HG03469 (cell line): ENCODE results near the gene EPB42.
"Not testable (repeated sequence)": the region's sequence is repeated elsewhere in the genome, so short reads cannot be mapped to it uniquely, and the experiment has no call there.

ENCODE experiments used
- ATAC-seq: cut with Tn5 transposase; IDR thresholded peaks from one replicate; pipeline ENCODE4 v1.9.1; 2021; ENCODE audit warnings: mild to moderate bottlenecking, moderate library complexity, moderate number of reproducible peaks; ENCODE audit not compliant: unreplicated experiment

Gene EPB42

DNA sequence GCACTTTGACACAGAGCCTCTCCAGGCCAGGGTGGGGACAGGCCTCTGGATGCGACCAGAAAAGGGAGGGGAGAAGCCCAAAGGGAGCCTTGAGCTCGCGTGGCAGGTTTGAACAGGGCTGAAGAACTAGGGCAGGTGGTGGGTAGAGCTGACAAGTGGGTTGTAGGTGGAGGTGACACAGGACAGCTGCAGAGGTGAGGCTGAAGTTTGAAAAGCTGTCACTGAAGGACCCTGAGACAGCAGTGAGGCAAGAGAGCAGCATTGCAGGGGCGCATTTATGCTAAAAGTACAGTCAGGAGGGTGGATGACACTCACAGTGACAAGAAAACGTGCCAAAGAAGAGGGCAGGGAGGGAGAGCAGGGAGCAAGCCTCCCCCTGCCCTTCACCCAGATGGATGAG is 21.8 kb upstream of the EPB42 start:
- no peak for ATAC-seq

DNA sequence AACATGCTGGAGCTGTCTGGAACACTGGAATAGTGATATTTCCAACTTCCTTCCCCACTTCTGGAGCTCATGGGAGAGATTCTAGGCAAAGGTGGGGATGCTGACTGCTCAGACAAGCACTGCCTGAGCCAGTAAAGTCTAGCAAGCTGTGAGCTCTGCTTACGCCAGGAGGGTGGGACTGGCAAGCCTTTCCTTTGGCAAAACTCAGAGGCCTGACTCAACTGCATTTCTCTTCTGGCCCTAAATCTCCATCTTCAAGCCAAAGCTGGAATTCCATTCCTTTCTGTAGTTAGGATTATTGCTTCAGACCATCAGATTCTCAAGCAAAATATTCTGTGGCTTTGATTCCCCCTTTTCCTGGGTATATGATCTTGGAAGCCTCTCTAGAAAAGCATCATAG is 20.3 kb upstream of the EPB42 start:
- no peak for ATAC-seq

DNA sequence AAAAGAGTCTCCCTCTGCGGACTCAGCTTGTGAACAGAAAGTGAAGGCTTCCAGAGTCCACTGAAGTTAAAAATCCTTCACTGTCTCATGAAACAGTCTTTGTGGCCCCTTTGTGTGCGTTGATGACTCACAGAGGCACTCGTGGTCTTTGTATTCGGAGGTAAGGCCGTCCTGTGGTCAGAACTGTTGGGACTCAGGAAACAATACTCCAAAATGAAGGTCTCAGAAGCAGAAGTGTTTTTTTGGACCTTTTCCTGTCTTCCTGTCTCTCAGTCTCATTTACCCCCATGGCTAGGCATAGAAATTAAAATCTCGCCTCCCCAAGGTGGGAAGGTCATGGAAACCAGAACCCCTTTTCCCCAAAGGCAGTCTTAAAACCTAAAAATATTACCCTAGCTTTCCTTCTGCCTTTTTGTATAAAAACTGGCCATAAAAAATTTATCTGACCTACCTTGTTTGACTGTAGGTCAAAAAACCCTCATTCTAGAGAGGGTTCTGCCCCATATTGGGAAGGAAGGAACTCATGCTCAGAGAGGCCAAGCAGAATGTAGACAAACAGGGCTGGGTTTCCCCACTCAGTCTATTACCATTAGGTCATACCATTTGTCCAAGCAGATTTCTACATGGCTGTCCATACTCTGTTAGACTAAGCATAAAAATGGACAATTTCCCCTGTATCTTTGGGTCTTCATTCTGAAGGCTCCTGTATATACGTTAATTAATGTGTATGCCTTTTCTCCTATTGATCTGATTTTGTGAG is 19.1 kb upstream of the EPB42 start:
- no peak for ATAC-seq

DNA sequence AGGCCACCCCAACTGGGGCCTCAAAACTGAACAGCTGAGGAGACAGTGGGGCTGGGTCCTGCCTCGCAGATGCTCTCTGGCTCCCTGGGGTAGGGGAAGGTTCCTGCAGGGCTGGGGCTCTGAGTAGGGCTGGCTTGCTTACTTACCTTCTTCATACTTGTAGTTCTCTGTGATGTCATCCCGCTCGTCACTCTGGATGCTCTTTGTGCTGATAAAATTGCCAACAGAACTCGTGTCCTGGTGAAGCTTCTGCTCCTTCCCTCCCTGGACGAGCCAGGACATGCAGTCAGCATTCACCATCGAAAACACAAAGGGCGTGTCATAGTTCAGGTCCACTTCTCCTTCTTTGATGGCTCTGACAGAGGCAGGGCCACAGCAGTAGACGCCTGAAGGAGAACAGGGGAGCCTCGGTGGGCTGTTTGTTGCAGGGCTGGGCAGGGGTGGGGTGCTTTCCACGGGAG is 17.9 kb upstream of the EPB42 start:
- no peak for ATAC-seq

DNA sequence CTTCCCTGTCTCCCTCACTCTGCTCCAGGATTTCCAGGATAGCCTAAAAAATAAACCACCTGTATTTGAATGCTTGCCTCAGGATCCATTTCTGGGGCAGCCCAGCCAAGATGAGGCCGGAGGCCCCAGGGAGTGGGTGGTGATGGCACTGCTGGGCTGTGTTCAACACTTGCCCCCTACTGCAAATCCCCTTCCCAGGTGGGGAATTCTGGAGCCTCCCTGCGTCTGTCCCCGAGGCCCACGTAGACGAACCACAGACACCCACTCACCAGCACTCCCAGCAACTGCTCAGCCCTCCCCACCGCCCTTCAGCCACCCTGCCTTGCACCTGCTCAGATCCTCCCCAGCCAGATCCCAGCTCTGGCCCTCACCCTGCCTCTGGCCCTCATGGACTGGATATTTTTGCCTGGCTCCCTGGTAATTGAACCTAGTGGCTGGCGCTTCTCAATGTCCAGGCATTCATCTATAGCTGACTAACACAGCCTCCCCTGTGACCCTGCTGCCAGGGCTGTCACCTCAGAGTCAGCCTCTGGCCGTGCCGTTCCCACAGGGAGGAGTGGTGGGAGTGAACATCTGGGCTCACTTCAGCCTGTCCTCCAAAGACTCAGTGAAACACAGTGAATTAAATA is 17.1 kb upstream of the EPB42 start:
- no peak for ATAC-seq

DNA sequence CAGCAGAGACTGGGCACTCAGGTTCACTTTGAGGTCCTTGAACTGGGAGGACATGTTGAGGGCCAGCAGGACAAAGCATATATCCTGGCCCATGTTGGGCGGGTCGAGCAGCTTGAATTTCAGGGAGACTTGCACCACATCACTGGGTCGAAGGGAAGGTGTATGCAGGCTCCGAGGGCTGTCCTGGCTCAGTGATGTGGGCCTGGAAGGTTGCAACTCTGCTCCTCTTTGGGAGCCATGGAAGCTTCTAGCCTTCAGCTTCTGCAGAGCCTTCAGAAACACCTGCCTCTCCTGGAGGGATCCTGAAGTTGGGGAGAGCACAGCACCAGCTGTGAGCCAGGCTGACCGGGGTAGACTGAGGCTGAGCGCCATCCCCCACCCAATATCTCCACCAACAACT is 14.7 kb upstream of the EPB42 start:
- ATAC-seq = no peak

DNA sequence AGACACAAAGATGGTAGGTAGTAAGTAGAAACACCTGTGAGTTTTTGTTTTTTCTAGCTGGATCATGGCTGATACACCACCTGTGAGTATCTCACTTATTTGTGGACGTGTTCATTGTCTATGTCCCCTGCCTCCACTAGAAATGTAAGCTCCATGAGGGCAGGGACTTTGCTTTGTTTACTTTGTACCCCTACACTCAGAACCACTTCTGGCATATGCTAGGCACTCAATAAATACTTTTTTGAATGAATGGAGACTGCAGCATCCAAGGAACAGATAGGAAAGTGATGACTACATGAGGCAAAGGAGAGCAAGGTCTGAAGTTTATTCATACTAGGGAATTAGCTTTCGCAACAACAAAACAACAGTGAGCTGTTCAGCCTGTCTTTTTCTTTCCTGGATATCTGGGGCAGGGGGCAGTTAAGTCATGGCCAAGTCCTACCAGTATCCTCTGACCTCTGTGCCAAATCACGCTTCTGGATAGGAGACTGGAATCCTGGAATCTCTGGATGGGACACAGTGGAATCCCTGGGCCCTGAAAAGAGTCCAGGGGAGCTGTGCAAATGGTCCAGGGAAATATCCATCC is 11.6 kb upstream of the EPB42 start:
- no peak for ATAC-seq

DNA sequence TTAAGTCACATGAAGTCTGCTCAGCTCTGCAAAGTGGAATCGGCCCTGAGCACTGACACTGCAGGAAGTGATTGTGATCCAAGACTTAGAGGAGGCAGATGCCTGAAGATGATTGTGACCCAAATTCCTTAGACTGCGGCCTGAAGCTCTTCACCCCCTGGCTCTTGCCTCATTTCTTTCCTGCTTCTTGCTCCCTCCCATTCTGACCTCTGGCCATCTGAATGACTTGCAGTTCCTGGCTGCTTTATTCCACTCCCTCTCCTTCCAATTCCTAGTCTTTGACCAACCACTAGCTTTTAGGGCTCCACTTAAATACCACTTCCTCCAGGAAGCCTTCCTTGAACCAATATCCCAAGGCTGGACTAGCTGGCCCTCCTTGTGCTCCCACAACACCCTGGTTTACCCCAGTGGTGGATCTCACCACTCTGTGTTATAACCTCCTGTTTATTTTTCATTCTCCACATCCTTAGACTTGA is 9.9 kb upstream of the EPB42 start:
- no peak for ATAC-seq

DNA sequence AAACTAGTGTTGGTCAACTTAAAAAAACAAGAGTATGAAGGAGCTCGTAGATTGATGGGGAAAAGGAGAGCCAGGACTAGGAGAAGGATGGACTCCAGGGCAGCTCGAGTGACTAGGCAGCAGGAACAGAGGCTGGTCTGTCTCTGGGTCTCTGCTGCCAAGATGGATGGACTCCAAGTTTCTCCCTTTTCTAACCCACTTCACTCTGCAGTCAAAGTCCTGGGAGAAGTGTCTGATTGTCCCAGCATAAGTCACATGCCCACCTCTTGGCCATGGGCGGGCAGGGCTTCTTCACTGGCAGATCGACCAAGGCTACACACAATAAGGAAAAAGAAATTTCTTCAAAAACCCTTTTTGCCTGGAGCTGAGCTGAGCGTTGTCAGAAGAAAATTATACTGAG is 9.2 kb upstream of the EPB42 start:
- ATAC-seq = no peak

DNA sequence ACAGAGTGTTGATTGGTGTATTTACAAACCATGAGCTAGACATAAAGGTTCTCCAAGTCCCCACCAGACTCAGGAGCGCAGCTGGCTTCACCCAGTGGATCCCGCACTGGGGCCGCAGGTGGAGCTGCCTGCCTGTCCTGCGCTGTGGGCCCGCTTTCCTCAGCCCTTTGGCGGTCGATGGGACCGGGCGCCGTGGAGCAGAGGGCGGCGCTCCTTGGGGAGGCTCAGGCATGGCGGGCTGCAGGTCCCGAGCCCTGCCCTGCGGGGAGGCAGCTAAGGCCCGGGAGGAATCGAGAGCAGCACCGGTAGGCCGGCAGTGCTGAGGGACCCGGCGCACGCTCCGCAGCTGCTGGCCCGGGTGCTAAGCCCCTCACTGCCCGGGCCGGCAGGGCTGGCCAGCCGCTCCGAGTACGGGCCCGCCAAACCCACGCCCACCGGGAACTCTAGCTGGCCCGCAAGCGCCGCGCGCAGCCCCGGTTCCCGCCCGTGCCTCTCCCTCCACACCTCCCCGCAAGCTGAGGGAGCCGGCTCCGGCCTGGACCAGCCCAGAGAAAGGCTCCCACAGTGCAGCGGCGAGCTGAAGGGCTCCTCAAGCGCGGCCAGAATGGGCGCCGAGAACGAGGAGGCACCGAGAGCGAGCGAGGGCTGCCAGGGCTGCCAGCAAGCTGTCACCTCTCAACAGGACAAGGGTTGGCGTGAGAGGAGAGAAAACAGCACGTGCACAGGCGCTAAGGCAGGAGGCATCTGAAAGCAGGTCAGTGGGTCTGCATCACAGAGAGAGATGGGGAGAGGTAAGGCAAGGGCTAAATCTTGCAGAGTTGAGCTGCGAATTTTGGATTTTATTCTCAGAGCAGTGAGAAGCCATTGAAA is 5.9 kb upstream of the EPB42 start:
- no peak for ATAC-seq

DNA sequence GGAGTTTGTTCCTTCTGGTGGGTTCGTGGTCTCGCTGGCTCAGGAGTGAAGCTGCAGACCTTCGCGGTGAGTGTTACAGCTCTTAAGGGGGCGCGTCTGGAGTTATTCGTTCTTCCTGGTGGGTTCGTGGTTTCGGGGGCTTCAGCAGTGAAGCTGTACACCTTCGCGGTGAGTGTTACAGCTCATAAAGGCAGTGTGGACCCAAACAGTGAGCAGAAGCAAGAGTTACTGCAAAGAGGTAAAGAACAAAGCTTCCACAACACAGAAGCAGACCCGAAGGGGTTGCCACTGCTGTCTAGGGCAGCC is 5.1 kb upstream of the EPB42 start:
- not testable (repeated sequence) for ATAC-seq

DNA sequence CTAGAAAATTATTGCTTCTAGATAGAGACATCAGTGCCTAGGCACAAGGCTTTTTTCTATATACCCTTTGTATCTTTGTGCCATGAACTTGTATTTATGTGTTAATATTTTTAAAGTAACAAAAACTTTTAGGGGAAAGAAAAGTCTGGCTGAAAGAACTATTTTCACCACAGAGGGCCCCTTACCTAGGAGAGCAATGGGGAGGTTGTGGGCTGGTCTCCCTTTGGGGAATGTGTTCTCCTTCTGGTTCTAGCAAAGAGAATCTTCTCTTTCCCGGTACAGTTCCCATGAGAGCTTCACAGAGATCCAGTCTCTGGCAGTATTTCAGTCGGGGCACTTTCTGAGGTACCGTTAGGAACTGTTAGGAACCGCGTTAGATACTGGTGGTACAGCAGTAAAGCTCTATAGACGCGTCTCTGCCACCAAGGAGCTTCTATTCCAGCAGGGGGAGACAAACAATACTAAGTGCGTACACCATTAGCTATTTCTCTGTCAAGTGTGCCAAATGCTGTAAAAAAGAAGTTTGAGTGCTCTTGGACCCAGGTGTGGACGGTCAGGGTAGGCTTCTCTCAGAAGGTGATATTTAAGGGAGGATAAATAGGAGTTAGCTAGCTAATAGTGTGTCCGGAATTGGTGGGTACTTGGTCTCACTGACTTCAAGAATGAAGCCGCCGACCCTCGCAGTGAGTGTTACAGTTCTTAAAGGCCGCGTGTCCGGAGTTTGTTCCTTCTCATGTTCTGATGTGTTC is 4.6 kb upstream of the EPB42 start:
- ATAC-seq = no peak

DNA sequence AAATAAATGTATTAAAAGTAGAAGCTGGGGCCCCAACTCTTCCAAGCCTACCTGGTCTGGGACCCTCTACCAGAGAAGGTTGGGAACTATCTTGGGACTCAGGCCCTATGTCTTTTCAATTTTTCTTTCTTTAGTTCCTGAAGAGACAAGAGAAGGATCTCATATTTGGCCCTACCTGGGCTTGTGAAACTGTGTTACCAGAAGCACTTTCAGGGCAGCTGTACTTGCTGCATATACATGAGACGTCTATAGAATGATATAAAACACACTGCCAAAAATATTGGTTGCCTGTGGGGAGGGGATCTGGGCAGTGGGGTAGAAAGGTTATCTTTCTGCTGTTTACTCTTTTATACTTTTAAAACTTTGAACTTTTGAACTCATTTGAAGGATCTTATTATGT is 604 bp upstream of the EPB42 start:
- no peak for ATAC-seq

DNA sequence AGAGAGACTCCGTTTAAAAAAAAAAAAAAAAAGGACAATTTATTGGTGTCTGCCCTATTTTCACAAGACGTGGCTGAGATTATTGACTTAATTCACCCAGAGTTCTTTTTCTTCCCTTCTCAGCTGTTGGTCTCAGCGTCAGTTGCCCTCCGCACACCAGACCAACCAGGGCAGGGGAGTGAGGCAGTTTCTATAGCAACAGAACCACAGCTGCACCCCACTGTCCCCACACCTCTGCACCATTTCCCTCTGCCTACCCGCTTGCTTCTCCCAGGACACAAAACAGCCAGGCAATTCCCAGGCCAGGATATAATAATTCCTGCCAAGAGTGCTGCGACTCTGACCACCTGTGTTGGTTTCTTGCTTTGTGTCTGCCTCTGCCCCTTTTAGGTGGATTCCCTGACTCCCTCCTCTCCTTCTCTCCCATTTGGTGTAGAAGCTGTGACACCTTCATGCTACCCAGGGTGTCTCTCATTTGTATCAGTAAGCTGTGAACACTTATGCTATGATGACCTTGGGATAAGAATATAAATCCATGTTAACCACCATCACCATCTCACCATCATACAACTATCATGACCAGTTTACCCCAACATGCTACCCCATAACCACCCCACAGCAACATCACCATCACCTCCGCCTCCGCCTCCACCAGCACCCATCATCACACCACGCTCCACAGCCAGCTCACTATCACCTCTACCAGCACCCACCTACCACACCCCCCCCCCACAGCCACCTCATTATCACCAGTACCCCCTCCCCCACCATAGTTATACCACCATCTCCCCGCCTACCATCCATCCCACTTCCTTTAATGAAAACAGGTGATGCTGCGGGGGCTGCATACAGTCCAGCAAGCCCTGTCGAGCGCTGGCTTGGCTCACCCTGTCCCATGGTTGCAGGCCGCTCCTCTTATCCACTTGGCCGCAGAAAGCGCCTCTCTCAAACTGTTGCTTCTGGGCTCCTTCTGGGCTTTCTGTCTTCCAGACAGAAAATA is 589 bp downstream of the EPB42 start:
- no peak for ATAC-seq

DNA sequence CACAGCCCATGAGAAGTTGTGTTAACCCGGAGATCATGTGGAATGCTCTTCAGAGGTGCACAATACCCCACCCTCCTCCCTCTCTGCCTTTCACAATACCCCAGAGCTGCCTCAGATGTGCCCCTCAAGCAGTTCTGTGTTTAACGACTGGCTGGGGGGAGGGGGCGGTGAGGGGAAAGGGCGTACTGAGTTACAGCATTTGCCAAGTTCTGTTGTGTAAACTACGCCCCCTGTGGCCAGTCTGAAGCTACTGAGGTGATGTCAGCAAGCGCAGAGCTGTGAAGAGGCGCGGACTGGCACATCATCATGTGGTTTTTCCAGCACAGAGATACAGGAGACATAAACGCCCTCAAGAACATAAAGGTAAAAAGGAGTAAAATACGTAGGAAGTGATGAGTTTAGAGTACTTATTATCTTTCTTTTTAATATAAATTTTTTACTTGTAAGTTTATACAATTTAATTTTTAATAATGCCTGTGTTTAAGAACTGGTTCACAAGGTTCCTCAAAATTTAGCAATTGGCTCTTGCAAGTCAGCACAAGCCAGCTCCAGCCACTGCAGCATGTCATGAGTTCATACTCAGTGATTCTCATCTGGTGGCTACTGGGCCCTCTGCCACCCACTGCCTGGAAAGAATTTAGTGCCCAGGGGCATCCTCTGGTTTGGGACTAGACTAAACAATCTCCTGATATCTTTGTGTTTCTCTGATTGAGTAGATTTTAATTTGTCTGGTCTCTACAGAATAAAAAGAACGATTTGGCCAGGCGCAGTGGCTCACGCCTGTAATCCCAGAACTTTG is 1.7 kb downstream of the EPB42 start:
- no peak for ATAC-seq

DNA sequence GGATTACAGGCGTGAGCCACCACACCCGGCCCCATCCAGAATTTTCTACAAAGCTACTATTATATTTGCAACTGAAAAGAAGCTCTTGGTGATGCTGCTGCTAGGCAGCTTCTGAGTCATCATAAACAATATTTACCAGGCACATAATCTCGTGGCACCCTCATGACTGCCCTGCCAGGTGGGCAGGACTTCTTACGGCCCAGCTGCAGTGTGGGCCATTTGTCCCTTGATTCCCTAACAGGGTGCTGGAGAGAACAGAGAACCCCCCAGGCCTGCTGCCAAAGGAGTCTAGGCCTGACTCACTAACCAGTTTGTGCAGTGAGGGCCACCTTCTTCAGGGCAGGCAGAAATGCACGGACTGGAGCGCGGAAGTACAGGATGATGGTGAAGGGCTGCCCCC is 4.9 kb downstream of the EPB42 start:
- ATAC-seq = no peak

DNA sequence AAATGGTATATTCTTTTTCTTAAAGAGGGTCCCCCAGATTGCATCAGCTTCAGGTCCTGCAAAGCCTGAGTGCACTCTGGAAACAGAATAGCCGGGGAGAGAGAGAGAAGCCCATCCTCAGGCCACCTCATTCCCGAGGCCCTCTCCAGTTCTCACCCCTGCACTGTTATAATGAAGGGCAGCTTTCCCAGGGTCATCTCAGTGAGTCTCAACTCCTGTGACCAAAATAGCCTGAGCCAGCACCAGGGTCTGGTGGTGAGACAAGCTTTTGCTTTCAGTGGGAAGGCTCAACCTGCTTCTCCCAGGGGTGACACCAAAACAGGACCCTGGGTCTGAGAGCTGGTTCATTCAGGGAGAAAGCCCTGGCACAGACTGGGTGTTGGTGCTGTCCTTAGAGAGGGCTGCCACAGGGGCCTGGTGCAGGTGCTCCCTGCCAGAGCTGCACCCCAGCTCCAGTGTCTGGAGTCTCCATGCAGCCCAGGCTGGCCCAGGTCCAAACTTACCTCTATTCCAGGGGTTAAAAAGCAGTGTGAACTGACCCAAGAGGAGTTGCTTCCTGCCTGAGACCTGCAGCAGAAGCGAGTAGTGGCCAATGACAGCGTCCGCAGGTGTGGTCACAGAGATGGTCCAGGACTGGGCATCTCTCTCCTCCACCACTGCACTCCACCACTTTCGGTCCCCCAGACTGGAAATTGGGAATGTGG is 6.1 kb downstream of the EPB42 start:
- no peak for ATAC-seq

DNA sequence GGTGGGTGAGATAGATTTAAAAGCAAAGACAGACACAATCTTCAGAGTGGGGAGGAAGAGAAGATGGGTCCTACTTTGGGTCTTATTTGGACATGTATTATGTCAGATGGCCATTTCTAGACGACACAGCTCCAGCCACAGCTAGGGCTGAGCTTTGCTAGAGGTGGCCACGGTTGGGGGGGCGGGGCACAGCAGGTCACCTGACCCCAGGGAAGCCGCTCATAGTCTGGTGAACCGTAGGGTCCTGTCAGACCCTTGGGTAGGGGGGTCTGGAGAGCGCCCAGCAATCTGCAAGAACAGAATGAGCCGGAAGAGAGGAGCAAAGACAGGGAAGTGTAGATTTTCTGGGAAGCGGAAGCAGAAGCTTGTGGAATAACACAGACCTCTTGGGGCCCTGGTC is 6.6 kb downstream of the EPB42 start:
- no peak for ATAC-seq
